Measurements from ENCODE around the gene IFT57.

Gene IFT57

DNA sequence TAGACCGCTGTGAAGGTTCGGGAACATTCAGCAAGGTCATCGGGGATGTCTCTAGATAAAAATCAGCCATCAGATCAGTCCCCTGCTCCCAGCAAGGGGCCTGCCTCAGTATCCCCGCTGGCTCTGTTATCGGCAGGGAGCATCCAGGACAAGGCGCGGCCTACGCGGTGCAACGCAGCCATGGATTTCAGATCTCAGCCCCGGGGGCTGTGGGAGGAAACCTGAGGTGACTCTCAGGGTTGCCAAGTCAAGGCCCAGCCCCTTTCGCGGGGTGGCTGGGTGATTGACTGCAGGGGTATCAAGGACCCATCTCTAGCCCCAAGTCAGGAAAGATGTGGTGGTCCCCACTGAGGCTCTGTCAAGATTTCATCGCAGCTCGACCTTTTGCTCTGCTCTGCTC lies 108.2 kb downstream of the IFT57 start:
- no peak overlapping the region for H3K9ac ChIP-seq (ENCODE audit: low read depth, low read length)
- no peaks in the 10 kb centered on the region for H3K27me3 ChIP-seq (ENCODE audit: control insufficient read depth, insufficient read depth, low read length)
- no peak overlapping the region for H3K4me3 ChIP-seq (ENCODE audit: low read depth, low read length)
- H3K27ac ChIP-seq (ENCODE audit: low read depth, low read length): no peak overlapping the region
- no peaks in the 10 kb centered on the region for H3K36me3 ChIP-seq (ENCODE audit: control insufficient read depth, insufficient read depth, low read length)
- no peaks in the 10 kb centered on the region for H3K9me3 ChIP-seq (ENCODE audit: control insufficient read depth, insufficient read depth, low read length)
- H3K4me1 ChIP-seq (ENCODE audit: control insufficient read depth, insufficient read depth, low read length): no peaks in the 10 kb centered on the region

DNA sequence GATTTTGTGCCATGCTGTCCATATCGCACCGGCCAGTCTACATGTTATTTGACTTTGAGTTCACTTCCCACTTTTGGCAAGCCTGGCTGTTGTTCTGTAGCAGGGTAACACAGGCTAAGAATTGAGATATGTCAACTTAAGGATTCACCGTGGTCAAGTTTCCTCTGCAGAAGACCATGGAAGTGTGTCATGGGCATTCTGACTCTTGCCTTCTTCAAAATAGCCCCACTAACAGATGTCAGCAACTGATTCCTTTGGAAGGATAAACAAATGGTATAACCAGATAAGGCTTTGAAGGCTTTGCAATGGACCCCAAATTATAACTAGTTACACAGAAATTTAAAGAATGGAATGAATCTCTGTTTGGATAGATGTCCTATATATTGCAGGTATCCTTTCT lies 111.3 kb downstream of the IFT57 start:
- H3K4me1 ChIP-seq (ENCODE audit: control insufficient read depth, insufficient read depth, low read length): no peaks in the 10 kb centered on the region
- H3K4me3 ChIP-seq (ENCODE audit: low read depth, low read length): no peak overlapping the region
- H3K9me3 ChIP-seq (ENCODE audit: control insufficient read depth, insufficient read depth, low read length): no peaks in the 10 kb centered on the region
- no peaks in the 10 kb centered on the region for H3K36me3 ChIP-seq (ENCODE audit: control insufficient read depth, insufficient read depth, low read length)
- H3K27ac ChIP-seq (ENCODE audit: low read depth, low read length): no peak overlapping the region
- no peak overlapping the region for H3K9ac ChIP-seq (ENCODE audit: low read depth, low read length)
- H3K27me3 ChIP-seq (ENCODE audit: control insufficient read depth, insufficient read depth, low read length): no peaks in the 10 kb centered on the region
